Activated CD4-positive, alpha-beta T cell treated with anti-CD3 and anti-CD28 coated beads for 36 hours (primary cell): ENCODE data around the gene NUDT4B. TPM values are rescaled to one million over a fixed set of nuclear protein-coding genes. Genes with fewer than 3 reads are reported as not detected.
"Not testable (repeated sequence)": the region's sequence is repeated elsewhere in the genome, so short reads cannot be mapped to it uniquely, and the experiment has no call there.

Experiments used
- ATAC-seq: fragments of 200-7000 bp; cut with Tn5 transposase; one replicate; pipeline ENCODE4 v1.10.0; 2021; ENCODE audit warnings: mild to moderate bottlenecking, moderate library complexity
- CTCF ChIA-PET: fragments of 350-600 bp; sonication (Branson Sonifier 250); formaldehyde crosslinking; loops from one replicate; lab custom pipeline; 2021; ENCODE audit warnings: antibody characterized with exemption; lab: Charles Lee
- POLR2A ChIA-PET: fragments of 350-600 bp; sonication (Branson Sonifier 250); formaldehyde crosslinking; loops from one replicate; lab custom pipeline; 2021; ENCODE audit warnings: antibody characterized with exemption, inconsistent platforms; lab: Charles Lee
- DNase-seq: peaks from one replicate; pipeline ENCODE4 v3.0.0-alpha.2; 2020
- H3K27ac Mint-ChIP-seq: one replicate; pipeline ENCODE4 v1.8.0; 2021; ENCODE audit warnings: mixed read lengths
- H3K27me3 Mint-ChIP-seq: one replicate; pipeline ENCODE4 v1.8.0; 2021; ENCODE audit warnings: mixed read lengths
- H3K36me3 Mint-ChIP-seq: one replicate; pipeline ENCODE4 v1.8.0; 2021; ENCODE audit warnings: low read depth, mixed read lengths
- H3K4me1 Mint-ChIP-seq: one replicate; pipeline ENCODE4 v1.8.0; 2021; ENCODE audit warnings: mixed read lengths
- H3K4me3 Mint-ChIP-seq: one replicate; pipeline ENCODE4 v1.8.0; 2021; ENCODE audit warnings: mild to moderate bottlenecking, moderate library complexity, mixed read lengths
- H3K9me3 Mint-ChIP-seq: one replicate; pipeline ENCODE4 v1.8.0; 2021; ENCODE audit warnings: low read depth, mixed read lengths
- intact Hi-C, 2 experiments: fragments of 100-400 bp; cut with DNase I in 1 of 2; cut with micrococcal nuclease in 1 of 2; formaldehyde crosslinking; loops; one replicate each; pipeline versions ENCODE4 v1.14.2 to v1.15.1; 2022 to 2024; cut with DNase I, micrococcal nuclease
- total RNA-seq, 2 experiments: library from RNA; stranded (reverse); gene quantifications; one replicate each; pipeline ENCODE4 v1.2.3, GENCODE V29; 2021

The NUDT4B gene
- total RNA-seq, 2 experiments from 2014 or later, result 0.41 to 0.46 TPM

GRCh38 chr1:148743726-148744720 lies 4.6 kb upstream of the NUDT4B start:
- POLR2A ChIA-PET, DNase-seq, H3K9me3 Mint-ChIP-seq, H3K27ac Mint-ChIP-seq, H3K4me3 Mint-ChIP-seq, CTCF ChIA-PET, H3K27me3 Mint-ChIP-seq, H3K36me3 Mint-ChIP-seq, intact Hi-C loops, ATAC-seq, H3K4me1 Mint-ChIP-seq: not testable (repeated sequence)

GRCh38 chr1:148749335-148749681 lies 734 bp downstream of the NUDT4B start:
- H3K27me3 Mint-ChIP-seq, CTCF ChIA-PET, intact Hi-C loops, H3K4me3 Mint-ChIP-seq, H3K4me1 Mint-ChIP-seq, POLR2A ChIA-PET, H3K36me3 Mint-ChIP-seq, DNase-seq, H3K9me3 Mint-ChIP-seq, H3K27ac Mint-ChIP-seq: not testable (repeated sequence)
- peak; percentile 99 for ATAC-seq

- POLR2A ChIA-PET, DNase-seq, H3K36me3 Mint-ChIP-seq, H3K27me3 Mint-ChIP-seq, CTCF ChIA-PET, intact Hi-C loops, H3K27ac Mint-ChIP-seq, H3K9me3 Mint-ChIP-seq, H3K4me1 Mint-ChIP-seq, H3K4me3 Mint-ChIP-seq: not testable (repeated sequence)
- ATAC-seq, result peak; percentile 37
These were observed 7.7 kb downstream of the NUDT4B start for GRCh38 chr1:148756231-148756630.

GRCh38 chr1:148757446-148757845 lies 8.9 kb downstream of the NUDT4B start:
- H3K27me3 Mint-ChIP-seq, H3K4me1 Mint-ChIP-seq, ATAC-seq, H3K27ac Mint-ChIP-seq, H3K36me3 Mint-ChIP-seq, intact Hi-C loops, H3K4me3 Mint-ChIP-seq, CTCF ChIA-PET, H3K9me3 Mint-ChIP-seq, POLR2A ChIA-PET, DNase-seq: not testable (repeated sequence)

DNA sequence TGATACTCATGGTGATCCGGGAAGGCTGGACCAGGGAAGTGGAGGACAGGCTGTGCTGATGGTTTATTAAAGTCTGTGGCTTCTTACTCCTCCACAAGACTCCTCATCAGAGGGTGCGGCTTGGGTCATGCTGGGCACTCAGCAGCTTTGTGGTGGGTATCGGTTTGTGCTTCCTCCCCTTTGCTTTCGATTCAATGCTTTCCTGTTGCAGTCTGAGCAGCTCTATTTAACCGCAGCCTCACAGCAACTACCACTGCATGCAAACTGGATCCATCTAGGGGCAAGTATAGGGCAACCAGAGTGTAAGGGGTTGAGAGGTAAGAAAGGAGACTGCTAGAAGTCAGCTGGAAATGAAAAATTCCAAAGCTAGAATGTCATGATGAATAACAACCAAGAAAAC lies 9.8 kb downstream of the NUDT4B start:
- H3K27me3 Mint-ChIP-seq, DNase-seq, CTCF ChIA-PET, H3K36me3 Mint-ChIP-seq, H3K4me3 Mint-ChIP-seq, intact Hi-C loops, H3K9me3 Mint-ChIP-seq, H3K27ac Mint-ChIP-seq, POLR2A ChIA-PET, H3K4me1 Mint-ChIP-seq: not testable (repeated sequence)
- peak; percentile 87 for ATAC-seq

- intact Hi-C loops, result not testable (repeated sequence)
These were observed 10.4 kb downstream of the NUDT4B start for GRCh38 chr1:148758925-148759324.

DNA sequence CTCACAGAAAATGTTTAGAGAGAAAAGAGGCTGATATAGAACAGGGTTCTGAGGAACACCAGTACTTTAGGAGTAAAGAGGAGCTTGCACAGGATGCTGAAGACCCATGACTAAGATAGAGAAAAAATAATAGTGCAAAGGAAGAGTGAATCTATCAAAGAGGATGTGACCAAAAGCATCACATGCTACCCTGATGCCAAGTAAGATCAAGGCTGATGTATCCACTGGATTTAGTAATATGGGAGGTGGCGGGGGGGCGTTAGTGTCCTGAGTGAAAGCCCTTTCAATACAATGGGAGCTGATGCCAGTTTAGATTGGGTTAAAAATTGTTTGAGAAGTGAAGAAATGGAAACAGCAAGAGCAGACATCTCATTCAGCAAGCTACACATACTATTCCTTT lies 11.2 kb downstream of the NUDT4B start:
- H3K36me3 Mint-ChIP-seq, CTCF ChIA-PET, H3K4me1 Mint-ChIP-seq, intact Hi-C loops, H3K27ac Mint-ChIP-seq, POLR2A ChIA-PET, H3K9me3 Mint-ChIP-seq, H3K4me3 Mint-ChIP-seq, H3K27me3 Mint-ChIP-seq: not testable (repeated sequence)
- DNase-seq, result peak; percentile 70
- peak; percentile 66 for ATAC-seq

More at GRCh38 chr1:148758925-148759324, 10.4 kb downstream of the NUDT4B start:
- H3K27me3 Mint-ChIP-seq, H3K36me3 Mint-ChIP-seq, H3K9me3 Mint-ChIP-seq, DNase-seq, CTCF ChIA-PET, H3K4me1 Mint-ChIP-seq, POLR2A ChIA-PET, H3K4me3 Mint-ChIP-seq, H3K27ac Mint-ChIP-seq: not testable (repeated sequence)
- peak; percentile 38 for ATAC-seq

DNA sequence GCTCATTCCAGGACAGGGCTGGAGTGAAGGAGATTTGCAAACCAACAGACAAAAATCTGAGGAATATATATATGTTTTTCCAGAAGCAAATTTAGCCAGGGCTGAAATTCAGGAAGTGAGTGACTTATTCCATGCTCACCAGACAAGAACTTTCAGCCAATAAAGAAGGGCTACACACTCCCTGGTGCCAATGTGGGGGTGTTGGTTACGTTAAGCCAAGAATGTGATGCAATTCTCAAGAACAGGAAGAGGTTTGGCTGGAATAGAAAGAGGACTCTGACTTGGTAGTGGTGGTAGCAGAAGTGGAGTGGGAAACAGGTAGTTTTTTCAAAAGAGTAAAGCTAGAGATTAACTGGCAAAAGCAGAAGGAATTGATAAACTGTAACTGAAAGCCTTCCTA lies 11.6 kb downstream of the NUDT4B start:
- H3K9me3 Mint-ChIP-seq, POLR2A ChIA-PET, H3K27ac Mint-ChIP-seq, CTCF ChIA-PET, H3K27me3 Mint-ChIP-seq, DNase-seq, H3K4me1 Mint-ChIP-seq, ATAC-seq, H3K4me3 Mint-ChIP-seq, intact Hi-C loops, H3K36me3 Mint-ChIP-seq: not testable (repeated sequence)

- H3K9me3 Mint-ChIP-seq, H3K27me3 Mint-ChIP-seq, DNase-seq, H3K27ac Mint-ChIP-seq, ATAC-seq, H3K4me3 Mint-ChIP-seq, intact Hi-C loops, H3K36me3 Mint-ChIP-seq, H3K4me1 Mint-ChIP-seq, CTCF ChIA-PET, POLR2A ChIA-PET: not testable (repeated sequence)
These were observed 12.8 kb downstream of the NUDT4B start for GRCh38 chr1:148761360-148761759.

DNA sequence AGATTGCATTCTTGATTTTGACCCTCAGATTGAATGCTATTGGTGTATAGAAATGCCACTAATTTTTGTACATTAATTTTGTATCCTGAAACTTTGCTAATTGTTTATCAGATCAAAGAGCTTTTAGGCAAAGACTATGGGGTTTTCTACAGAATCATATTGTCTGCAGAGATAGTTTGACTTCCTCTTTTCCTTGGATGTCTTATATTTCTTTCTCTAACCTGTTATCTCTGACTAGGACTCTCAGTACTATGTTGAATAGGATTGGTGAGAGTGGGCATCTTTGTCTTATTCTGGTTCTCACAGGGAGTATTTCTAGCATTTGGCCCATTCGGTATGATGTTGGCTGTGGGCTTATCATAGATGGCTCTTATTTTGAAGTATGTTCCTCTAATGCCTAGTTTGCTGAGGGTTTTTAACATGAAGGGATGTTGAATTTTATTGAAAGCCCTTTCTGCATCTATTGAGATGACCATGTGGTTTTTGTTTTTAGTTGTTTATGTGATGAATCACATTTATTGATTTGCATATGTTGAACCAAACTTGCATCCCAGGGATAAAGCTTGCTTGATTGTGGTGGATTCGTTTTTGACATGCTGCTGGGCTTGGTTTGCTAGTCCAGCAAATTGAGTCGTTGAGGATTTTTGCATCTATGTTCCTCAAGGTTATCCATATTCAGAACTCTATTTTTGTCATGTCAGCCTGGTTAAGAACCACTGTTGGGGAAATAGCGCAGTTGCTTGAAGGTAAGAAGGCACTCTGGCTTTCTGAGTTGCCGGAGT lies 16.9 kb downstream of the NUDT4B start:
- DNase-seq, CTCF ChIA-PET, intact Hi-C loops, H3K4me3 Mint-ChIP-seq, H3K27ac Mint-ChIP-seq, H3K27me3 Mint-ChIP-seq, POLR2A ChIA-PET, H3K9me3 Mint-ChIP-seq, ATAC-seq, H3K4me1 Mint-ChIP-seq, H3K36me3 Mint-ChIP-seq: not testable (repeated sequence)

DNA sequence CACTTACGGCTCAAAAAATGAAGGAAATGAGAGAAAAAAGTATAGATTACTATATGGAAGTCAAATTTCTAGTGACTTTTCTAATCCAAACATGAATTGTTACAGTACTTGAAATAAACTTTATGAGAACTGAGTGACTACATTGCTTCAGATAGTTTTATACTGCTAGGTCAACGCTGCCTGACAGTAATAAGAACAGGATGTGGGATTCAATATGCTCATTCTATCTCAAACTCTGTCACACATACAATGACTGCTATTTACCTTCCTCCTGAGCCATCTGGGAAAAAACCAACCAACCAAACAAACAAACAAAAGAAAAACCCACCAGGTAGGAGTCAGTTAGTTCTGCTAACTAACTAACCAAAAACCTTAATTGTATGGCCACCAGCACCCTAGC lies 20.0 kb downstream of the NUDT4B start:
- ATAC-seq, H3K27me3 Mint-ChIP-seq, DNase-seq, CTCF ChIA-PET, H3K4me1 Mint-ChIP-seq, intact Hi-C loops, POLR2A ChIA-PET, H3K36me3 Mint-ChIP-seq, H3K9me3 Mint-ChIP-seq, H3K4me3 Mint-ChIP-seq, H3K27ac Mint-ChIP-seq: not testable (repeated sequence)

DNA sequence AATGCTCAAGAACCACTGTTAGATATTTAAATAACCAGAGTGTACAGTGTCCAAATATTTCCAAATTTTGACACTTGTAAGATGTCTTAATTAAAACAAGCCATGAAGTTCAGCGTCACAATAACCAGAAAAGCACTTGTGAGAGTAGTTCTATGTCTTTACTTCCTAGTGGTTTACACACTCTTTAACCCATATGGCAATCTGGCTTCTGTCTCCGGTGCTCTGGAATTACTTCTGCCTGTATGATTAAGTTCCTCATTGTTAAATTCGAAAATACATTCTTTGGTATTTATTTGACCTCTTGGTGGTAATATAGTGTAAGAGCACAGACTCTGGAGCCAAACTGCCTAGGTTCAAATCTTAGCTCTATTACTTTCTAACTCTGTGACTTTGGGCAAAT lies 20.9 kb downstream of the NUDT4B start:
- ATAC-seq, H3K9me3 Mint-ChIP-seq, H3K4me3 Mint-ChIP-seq, H3K36me3 Mint-ChIP-seq, CTCF ChIA-PET, POLR2A ChIA-PET, H3K27ac Mint-ChIP-seq, DNase-seq, H3K4me1 Mint-ChIP-seq, H3K27me3 Mint-ChIP-seq, intact Hi-C loops: not testable (repeated sequence)
